HEK293T (cell line): ENCODE measurements around the gene EIF4EBP2.

ENCODE experiments used
- BHLHE40 ChIP-seq: fragments of 450-650 bp; IDR thresholded peaks from 2 replicates; pipeline ENCODE4 v1.6.1; 2016; ENCODE audit warnings: mild to moderate bottlenecking, moderate library complexity, borderline replicate concordance
- ELF4 ChIP-seq: fragments of 450-650 bp; IDR thresholded peaks from 2 replicates; pipeline ENCODE4 v1.6.1; 2017; ENCODE audit warnings: antibody characterized with exemption

DNA sequence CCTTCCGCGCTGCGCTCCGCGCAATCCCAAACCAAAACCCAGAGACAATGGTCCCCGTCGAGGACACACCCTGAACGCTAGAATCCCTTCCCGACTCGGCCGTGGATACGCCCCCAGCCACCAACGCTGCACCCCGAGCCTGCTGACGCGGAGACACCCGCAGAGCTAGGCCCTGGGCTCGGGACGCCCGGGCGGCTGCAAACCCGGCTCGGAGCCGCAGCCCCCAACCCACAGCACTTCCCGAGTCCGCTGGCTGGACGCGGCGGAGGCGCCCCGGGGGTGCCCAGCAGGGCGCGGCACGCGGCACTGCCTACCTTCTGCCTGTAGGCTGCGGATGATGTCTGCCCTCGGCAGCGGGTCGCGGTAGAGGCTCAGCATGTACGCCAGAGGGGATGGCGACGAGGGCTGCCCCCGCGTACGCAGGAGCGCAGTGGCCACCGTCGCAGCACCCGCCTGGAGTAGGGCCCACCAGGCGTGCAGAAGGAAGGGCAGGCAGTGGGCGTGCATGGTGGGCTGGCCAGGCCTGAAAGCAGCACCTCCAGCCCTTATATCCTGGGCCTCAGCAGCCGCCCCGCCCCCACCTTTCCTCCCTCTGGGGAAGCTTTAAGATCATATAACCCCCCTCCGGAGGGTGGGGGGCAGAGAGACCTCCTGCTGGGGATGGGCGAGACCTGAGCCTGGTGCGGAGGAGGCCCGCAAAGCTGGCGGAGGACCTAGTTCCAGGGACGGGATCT, 37.4 kb downstream of the EIF4EBP2 start, which contains the start of gene NODAL:
- no peak for TF ChIP-seq ELF4
- no peak for TF ChIP-seq BHLHE40
